ENCODE results near the gene EYS.

DNA sequence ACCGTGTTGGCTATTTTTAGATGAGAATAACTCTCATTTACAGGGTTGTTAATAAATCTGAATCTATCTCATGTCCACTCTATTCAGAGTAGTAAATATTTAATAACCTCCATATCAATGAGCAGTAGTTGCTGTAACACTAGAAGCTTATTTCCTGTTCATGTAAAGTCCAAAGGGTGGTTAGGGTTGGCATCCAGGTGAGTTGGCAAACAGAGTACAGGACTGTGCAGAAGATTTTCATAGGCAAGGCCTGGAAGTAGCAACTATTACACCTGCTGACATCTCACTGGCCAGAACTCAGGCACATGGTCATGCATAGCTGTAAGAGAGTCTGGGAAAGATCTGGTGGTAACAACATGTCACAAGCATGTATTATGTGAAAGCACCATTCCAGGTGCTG lies 1923.9 kb downstream of the EYS start:
- TF ChIP-seq POLR2A (IDR thresholded peaks at IDR 0.05; ENCODE audit: borderline replicate concordance, extremely low read depth, insufficient read depth, insufficient read length) (no peak), POLR2AphosphoS5 (IDR thresholded peaks at IDR 0.05; ENCODE audit: low read depth, low read length) (no peak)
- TF ChIP-seq, protein P1, sequence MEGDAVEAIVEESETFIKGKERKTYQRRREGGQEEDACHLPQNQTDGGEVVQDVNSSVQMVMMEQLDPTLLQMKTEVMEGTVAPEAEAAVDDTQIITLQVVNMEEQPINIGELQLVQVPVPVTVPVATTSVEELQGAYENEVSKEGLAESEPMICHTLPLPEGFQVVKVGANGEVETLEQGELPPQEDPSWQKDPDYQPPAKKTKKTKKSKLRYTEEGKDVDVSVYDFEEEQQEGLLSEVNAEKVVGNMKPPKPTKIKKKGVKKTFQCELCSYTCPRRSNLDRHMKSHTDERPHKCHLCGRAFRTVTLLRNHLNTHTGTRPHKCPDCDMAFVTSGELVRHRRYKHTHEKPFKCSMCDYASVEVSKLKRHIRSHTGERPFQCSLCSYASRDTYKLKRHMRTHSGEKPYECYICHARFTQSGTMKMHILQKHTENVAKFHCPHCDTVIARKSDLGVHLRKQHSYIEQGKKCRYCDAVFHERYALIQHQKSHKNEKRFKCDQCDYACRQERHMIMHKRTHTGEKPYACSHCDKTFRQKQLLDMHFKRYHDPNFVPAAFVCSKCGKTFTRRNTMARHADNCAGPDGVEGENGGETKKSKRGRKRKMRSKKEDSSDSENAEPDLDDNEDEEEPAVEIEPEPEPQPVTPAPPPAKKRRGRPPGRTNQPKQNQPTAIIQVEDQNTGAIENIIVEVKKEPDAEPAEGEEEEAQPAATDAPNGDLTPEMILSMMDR (IDR thresholded peaks at IDR 0.05 in 2 of 3, conservative IDR thresholded peaks at IDR 0.05 in 1 of 3; ENCODE audit: borderline replicate concordance in 1 of 3, insufficient read depth in 1 of 3, low read depth in 2 of 3, low read length in 2 of 3): no peak
